ENCODE measurements around the gene SFN.

SFN gene

DNA sequence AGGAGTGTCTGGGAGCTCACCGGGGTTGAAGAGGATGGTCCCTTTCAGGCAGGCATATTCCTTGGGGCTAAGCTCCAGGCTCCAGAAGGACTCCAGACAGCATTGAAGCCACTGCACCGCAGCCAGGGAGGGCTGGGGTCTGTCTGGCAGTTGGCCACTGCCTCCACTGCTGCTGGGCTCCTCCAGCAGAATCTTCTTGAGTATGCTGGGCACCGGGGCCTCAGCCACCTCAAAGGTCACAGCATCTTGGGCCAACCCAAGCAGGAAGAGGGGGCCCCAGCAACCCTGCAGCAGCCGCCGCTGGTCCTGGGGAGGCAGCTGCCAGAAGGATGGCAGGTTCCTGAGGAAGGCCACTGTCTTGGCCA, 50.4 kb downstream of the SFN start:
- DNase-seq (ENCODE audit: low read depth), result no peak

Data from stimulated activated CD8-positive, alpha-beta memory T cell treated with anti-CD3 and anti-CD28 coated beads, Interleukin-15, amount 100 ng/mL, for 24 hours (primary cell).